NCI-H146 treated with DMSO at 0.1 percent for 48 hours (cell line): ENCODE measurements around the gene HSP90AB1.

ENCODE experiments used
- DNase-seq: peaks from one replicate; lab custom pipeline; 2025; ENCODE audit not compliant: unreplicated experiment; lab: John Stamatoyannopoulos, UW

Gene HSP90AB1

DNA sequence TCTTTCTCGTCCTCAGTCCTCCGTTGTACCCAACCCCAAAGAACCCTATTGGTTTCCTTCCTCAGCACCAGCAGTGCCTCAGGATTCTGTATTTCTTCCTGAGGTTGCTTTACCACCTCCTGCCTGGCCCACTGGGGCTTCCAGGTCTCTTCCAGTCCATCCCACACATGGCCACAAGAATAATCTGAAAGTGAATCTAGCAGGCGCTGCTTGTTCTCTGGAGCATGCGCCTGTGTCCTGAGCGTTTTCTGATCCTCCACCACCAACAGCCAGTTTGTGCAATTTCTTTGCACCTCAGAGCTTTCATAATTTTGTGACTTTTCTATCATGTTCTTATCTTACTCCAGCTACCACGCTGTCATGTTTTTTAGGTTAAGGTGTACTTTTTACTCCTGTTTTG lies 11.6 kb upstream of the HSP90AB1 start:
- no peak for DNase-seq

DNA sequence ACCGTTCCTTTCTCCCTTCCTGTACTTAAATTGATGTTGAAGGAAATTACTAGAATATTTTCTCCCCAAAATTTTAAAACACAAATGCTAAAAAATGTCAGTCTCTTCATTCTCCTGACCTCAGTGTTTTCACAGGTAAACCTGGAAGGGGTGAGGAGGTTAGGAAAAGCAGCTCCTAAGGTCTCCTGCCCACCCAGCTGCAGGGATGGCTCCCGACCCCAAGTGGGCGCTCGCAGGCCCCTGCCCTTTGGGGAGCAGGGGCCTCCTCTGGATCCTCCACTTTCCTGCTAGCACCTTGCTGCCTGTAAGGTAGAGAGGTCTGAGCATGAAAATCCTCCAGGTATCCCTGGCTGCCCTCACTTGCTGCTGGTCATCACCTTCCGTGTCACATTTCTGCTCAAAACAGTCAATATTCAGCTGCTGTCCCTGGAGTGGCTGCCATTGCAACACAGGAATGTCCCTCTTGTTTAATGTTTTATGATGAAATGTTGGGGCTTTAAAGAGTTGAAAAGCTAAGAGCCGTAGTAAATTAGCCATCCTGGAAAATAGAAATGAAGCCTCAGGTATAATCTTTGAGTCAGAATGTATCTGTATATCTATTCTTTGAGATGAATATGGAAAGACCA lies 10.9 kb upstream of the HSP90AB1 start:
- no peak for DNase-seq

DNA sequence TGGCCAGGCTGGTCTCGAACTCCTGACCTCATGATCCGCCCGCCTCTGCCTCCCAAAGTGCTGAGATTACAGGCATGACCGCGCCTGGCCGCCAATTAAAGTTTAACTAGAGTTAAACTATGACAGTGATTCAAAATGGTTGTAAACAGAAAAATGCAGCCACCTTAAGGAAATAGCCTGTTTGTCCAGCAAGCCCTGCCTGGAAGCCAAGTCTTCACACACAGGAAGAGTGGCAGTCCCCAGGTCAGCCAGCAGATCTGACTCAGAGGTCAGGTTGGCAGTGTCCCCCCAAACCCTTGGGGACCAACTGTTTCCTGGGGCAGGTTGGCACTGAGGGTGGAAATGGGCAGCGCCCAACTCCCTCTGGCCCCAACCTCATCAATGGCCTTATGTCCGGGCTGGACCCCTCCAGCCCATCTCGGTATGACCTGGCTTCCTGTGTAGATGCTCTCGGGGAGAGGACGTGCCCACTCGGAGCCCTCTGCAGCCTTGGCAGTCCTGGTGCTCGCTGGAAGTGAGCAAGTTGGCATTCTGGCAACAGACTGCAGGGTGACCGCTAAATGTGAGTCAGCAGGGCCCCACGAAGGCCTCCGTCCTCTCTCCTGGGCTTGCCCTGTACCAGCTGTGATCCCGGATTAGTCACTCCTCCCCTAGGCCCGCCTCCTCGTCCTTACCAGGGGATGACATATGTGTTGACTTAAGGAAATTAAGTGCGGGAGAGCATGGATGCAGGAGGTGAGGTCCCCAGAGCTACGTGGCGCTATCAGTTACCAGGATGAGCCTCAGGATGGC lies 9.7 kb upstream of the HSP90AB1 start:
- DNase-seq, result peak; percentile 96

GRCh38 chr6:44237813-44238433 lies 9.0 kb upstream of the HSP90AB1 start:
- peak; percentile 76 for DNase-seq

- DNase-seq, result no peak
Measured at GRCh38 chr6:44238687-44239350, 8.1 kb upstream of the HSP90AB1 start.

DNA sequence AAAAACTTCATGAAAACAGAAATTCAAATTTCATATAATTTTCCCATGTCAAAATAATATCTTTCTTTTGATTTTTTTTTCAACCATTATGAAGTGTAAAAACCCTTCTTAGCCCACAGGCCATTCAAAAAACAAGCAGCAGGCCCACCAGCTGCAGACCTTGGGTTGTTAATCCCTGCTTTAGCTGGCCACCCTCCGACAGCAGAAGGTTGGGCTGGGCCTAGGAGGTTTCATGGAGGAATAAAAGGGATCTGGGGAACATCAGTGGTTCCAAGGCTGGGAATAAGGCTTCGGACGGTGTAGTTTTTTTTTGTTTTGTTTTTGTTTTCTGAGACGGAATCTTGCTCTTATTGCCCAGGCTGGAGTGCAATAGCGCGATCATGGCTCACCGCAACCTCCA lies 3.6 kb upstream of the HSP90AB1 start:
- no peak for DNase-seq

GRCh38 chr6:44245391-44245911 lies 1.4 kb upstream of the HSP90AB1 start:
- no peak for DNase-seq

- DNase-seq, result peak; percentile 90
Measured at GRCh38 chr6:44245912-44246662, 814 bp upstream of the HSP90AB1 start.

DNA sequence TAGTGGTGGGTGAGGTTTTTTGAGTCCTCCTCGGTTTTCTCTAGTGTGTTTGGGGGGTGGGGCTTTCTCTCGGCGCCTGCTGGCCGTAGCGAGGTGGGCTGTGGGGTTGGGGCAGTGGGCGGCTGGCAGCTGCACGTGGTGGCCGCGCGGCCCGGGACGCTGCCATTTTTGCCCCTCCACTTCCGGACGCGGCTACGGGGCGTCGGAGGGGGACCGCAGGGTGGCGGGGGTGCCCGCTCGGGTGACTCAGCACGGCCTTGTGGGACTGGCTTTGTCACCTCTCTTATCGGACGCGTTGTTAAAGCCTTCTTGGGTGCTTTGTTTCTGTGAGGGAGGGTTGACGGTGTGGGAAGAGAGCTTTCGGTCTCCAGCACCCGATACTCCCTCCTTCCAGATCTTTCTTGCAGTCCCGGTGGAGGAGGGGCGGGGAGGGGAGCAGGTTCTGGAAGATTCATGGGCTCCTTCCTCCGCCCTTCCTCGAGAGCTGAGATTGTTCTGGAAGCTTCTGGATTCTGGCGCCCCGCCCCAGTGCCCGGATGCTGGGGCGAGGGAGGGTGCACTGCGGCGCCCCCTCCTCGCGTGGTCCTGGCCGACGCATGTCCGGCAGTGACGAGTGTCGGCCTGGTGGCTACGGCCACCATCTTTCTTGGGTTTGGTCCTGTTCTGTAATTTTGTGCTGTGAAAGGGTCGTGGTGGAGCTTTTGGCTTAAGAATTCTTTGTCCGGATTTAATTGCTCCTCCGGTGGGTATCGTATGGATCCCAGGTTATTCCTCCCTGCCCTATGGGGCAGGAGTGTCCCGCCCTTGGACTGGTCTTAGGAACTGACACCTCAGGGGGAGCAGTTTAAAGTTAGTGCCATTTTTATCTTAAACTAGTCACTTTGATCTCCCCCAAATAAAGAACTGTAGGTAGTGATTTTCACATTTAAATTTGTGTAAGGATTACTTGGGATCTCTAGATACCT lies 719 bp downstream of the HSP90AB1 start:
- DNase-seq, result peak; percentile 52

- DNase-seq, result no peak
Measured at GRCh38 chr6:44248579-44248978, 1.7 kb downstream of the HSP90AB1 start.

- no peak for DNase-seq
Measured at GRCh38 chr6:44249082-44249748, 2.3 kb downstream of the HSP90AB1 start.

DNA sequence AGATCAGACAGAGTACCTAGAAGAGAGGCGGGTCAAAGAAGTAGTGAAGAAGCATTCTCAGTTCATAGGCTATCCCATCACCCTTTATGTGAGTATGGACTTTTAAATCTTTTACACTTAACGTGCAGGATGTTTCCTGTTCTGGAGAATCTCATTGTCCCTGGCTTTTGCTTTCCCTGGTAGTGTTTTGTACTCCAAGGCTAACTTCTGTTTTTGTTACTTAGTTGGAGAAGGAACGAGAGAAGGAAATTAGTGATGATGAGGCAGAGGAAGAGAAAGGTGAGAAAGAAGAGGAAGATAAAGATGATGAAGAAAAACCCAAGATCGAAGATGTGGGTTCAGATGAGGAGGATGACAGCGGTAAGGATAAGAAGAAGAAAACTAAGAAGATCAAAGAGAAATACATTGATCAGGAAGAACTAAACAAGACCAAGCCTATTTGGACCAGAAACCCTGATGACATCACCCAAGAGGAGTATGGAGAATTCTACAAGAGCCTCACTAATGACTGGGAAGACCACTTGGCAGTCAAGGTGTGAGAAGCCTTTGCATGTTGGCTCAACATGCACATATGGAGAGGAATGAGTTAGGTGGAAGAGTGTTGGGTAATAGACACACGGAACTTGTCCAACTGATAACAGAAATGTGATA lies 3.3 kb downstream of the HSP90AB1 start:
- no peak for DNase-seq

DNA sequence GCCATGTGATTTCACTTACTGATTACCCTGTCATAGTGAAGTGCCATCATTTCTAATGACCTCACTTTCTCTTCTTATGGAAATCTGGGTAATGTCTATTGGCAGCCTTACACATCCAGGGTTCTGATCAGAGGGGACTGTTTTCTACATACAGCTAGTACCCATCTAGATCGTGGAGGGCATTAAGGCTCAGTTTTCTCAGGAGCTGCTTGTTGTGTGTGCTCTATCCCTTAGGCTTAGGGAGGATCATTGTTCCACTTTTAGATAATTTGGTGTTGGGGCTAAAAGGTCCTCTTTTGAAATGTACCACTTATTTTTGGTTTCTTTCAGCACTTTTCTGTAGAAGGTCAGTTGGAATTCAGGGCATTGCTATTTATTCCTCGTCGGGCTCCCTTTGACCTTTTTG lies 3.8 kb downstream of the HSP90AB1 start:
- DNase-seq, result no peak

- DNase-seq, result no peak
Measured at GRCh38 chr6:44251576-44252524, 4.9 kb downstream of the HSP90AB1 start.

- DNase-seq, result peak; percentile 41
Measured at GRCh38 chr6:44253307-44254101, 6.6 kb downstream of the HSP90AB1 start.
